Measurements from ENCODE around the gene RAPGEF4.
A peak's percentile ranks its signal among the peaks of the same experiment; 100 is the strongest.
"Not testable (repeated sequence)": the region's sequence is repeated elsewhere in the genome, so short reads cannot be mapped to it uniquely, and the experiment has no call there.

The RAPGEF4 gene

DNA sequence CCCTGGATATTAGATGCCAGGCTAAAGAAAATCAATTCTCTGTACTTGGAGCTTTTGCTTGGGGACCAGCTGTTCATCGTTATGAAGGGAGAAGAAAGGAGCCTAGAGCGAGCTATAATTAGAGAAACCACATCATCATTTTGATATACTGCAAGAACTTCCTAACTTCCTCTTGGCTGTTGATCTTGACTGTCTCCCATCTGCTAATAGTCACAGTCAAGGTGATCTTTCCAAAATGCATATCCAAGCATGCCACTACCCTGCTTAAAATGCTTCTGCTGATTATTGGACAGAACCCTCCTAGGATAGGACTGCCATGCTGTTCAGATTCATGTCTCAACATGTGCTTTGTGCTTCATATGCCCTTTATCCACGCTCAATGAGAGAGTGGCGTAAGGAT is 54.8 kb downstream of the RAPGEF4 start:
- Histone ChIP-seq H4K8ac (ENCODE audit: low read depth, low read length) (no peak overlapping the region), H2AK5ac (ENCODE audit: low read depth, low read length) (no peak overlapping the region), H3K4me3 (ENCODE audit: low read length in 2 of 2) (no peak overlapping the region), H3K36me3 (replicated peaks in 1 of 2; ENCODE audit: control insufficient read depth in 2 of 2, insufficient read depth in 2 of 2, low read length in 2 of 2) (no peaks in the 10 kb centered on the region), H4K91ac (ENCODE audit: low read depth, low read length, poor library complexity) (no peak overlapping the region), H2BK5ac (ENCODE audit: low read length) (no peak overlapping the region), H3K9ac (ENCODE audit: low read depth, low read length, poor library complexity) (no peak overlapping the region), H3K18ac (ENCODE audit: low read length) (no peak overlapping the region), H3K27me3 (ENCODE audit: control insufficient read depth in 3 of 3, insufficient read depth in 3 of 3, low read depth in 1 of 3, low read length in 3 of 3) (peaks cover 0 to 3% (median 0%) of the 10 kb centered on the region in 3 experiments), H3K4me2 (ENCODE audit: insufficient read depth, low read length, poor library complexity, severe bottlenecking) (no peak overlapping the region), H3K4me1 (ENCODE audit: control insufficient read depth in 2 of 2, insufficient read depth in 1 of 2, low read depth in 1 of 2, low read length in 2 of 2) (no peaks in the 10 kb centered on the region), H3K4ac (ENCODE audit: low read length) (no peak overlapping the region), H2BK120ac (ENCODE audit: low read depth, low read length) (no peak overlapping the region), H3K14ac (ENCODE audit: low read length) (no peak overlapping the region), H3K23ac (ENCODE audit: low read depth, low read length, poor library complexity) (no peak overlapping the region), H2BK15ac (ENCODE audit: low read length) (no peak overlapping the region), H3K79me1 (ENCODE audit: low read depth, low read length) (no peaks in the 10 kb centered on the region), H3K9me3 (replicated peaks in 1 of 2; ENCODE audit: control insufficient read depth in 2 of 2, insufficient read depth in 1 of 2, low read depth in 1 of 2, low read length in 2 of 2) (no peaks in the 10 kb centered on the region), H2BK12ac (ENCODE audit: low read length) (no peak overlapping the region), H2AFZ (ENCODE audit: low read length) (no peak overlapping the region), H3K27ac (replicated peaks; ENCODE audit: low read length) (no peak overlapping the region)
- DNase-seq (ENCODE audit: low spot score): no peak
- no CpG with 5 or more reads among the region's 4 CpGs for WGBS, 2 donors (ENCODE audit: extremely low coverage in 2 of 2, insufficient read length in 2 of 2, insufficient replicate concordance in 1 of 2)

DNA sequence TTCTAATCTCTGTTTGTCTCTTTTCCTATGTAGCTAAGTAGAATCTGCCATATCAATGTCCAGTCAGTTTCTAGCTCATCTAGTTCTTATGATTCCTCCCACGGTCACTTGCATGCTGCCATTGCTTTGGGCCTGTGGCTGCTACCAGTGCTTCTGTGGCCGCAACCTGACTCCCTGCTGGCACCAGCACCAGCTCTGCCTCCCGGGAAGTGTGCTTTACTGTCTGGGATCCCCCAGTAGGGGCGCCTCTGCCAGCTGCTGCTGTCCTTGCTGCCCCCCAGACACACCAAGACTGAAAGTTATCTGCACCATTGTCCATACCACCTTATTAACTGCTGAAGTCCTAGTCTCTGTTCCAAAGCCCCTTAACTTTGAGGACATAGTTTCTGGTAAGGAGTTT is 56.3 kb downstream of the RAPGEF4 start:
- H3K9me3 ChIP-seq (replicated peaks in 1 of 2; ENCODE audit: control insufficient read depth in 2 of 2, insufficient read depth in 1 of 2, low read depth in 1 of 2, low read length in 2 of 2): no peaks in the 10 kb centered on the region
- no peaks in the 10 kb centered on the region for H3K4me1 ChIP-seq (ENCODE audit: control insufficient read depth in 2 of 2, insufficient read depth in 1 of 2, low read depth in 1 of 2, low read length in 2 of 2)
- no peak overlapping the region for H4K8ac ChIP-seq (ENCODE audit: low read depth, low read length)
- H4K91ac ChIP-seq (ENCODE audit: low read depth, low read length, poor library complexity): no peak overlapping the region
- H3K4me2 ChIP-seq (ENCODE audit: insufficient read depth, low read length, poor library complexity, severe bottlenecking): no peak overlapping the region
- H3K4ac ChIP-seq (ENCODE audit: low read length): no peak overlapping the region
- no peaks in the 10 kb centered on the region for H3K79me1 ChIP-seq (ENCODE audit: low read depth, low read length)
- H2BK12ac ChIP-seq (ENCODE audit: low read length): no peak overlapping the region
- no peak for DNase-seq (ENCODE audit: low spot score)
- H3K18ac ChIP-seq (ENCODE audit: low read length): peak overlapping the region; percentile 13
- H2BK120ac ChIP-seq (ENCODE audit: low read depth, low read length): no peak overlapping the region
- H3K27ac ChIP-seq (replicated peaks; ENCODE audit: low read length): no peak overlapping the region
- H2AFZ ChIP-seq (ENCODE audit: low read length): no peak overlapping the region
- H2AK5ac ChIP-seq (ENCODE audit: low read depth, low read length): no peak overlapping the region
- H2BK15ac ChIP-seq (ENCODE audit: low read length): no peak overlapping the region
- no peaks in the 10 kb centered on the region for H3K36me3 ChIP-seq (replicated peaks in 1 of 2; ENCODE audit: control insufficient read depth in 2 of 2, insufficient read depth in 2 of 2, low read length in 2 of 2)
- no peak overlapping the region for H3K4me3 ChIP-seq (ENCODE audit: low read length in 2 of 2)
- H3K14ac ChIP-seq (ENCODE audit: low read length): no peak overlapping the region
- H3K9ac ChIP-seq (ENCODE audit: low read depth, low read length, poor library complexity): no peak overlapping the region
- H3K23ac ChIP-seq (ENCODE audit: low read depth, low read length, poor library complexity): no peak overlapping the region
- H3K27me3 ChIP-seq (ENCODE audit: control insufficient read depth in 3 of 3, insufficient read depth in 3 of 3, low read depth in 1 of 3, low read length in 3 of 3): peaks cover 0 to 3% (median 0%) of the 10 kb centered on the region in 3 experiments
- no peak overlapping the region for H2BK5ac ChIP-seq (ENCODE audit: low read length)
- WGBS, 2 donors (ENCODE audit: extremely low coverage in 2 of 2, insufficient read length in 2 of 2, insufficient replicate concordance in 1 of 2): no CpG with 5 or more reads among the region's 4 CpGs

GRCh38 chr2:172792711-172793110 is 57.1 kb downstream of the RAPGEF4 start:
- H3K23ac ChIP-seq (ENCODE audit: low read depth, low read length, poor library complexity): no peak overlapping the region
- H3K79me1 ChIP-seq (ENCODE audit: low read depth, low read length): no peaks in the 10 kb centered on the region
- no peak overlapping the region for H4K91ac ChIP-seq (ENCODE audit: low read depth, low read length, poor library complexity)
- H3K9ac ChIP-seq (ENCODE audit: low read depth, low read length, poor library complexity): no peak overlapping the region
- no peak overlapping the region for H3K4me2 ChIP-seq (ENCODE audit: insufficient read depth, low read length, poor library complexity, severe bottlenecking)
- DNase-seq (ENCODE audit: low spot score): no peak
- no peaks in the 10 kb centered on the region for H3K4me1 ChIP-seq (ENCODE audit: control insufficient read depth in 2 of 2, insufficient read depth in 1 of 2, low read depth in 1 of 2, low read length in 2 of 2)
- H3K36me3 ChIP-seq (replicated peaks in 1 of 2; ENCODE audit: control insufficient read depth in 2 of 2, insufficient read depth in 2 of 2, low read length in 2 of 2): no peaks in the 10 kb centered on the region
- no peak overlapping the region for H3K4ac ChIP-seq (ENCODE audit: low read length)
- peaks cover 0 to 3% (median 0%) of the 10 kb centered on the region in 3 experiments for H3K27me3 ChIP-seq (ENCODE audit: control insufficient read depth in 3 of 3, insufficient read depth in 3 of 3, low read depth in 1 of 3, low read length in 3 of 3)
- H3K9me3 ChIP-seq (replicated peaks in 1 of 2; ENCODE audit: control insufficient read depth in 2 of 2, insufficient read depth in 1 of 2, low read depth in 1 of 2, low read length in 2 of 2): no peaks in the 10 kb centered on the region
- H4K8ac ChIP-seq (ENCODE audit: low read depth, low read length): no peak overlapping the region
- no peak overlapping the region for H2BK12ac ChIP-seq (ENCODE audit: low read length)
- no peak overlapping the region for H3K14ac ChIP-seq (ENCODE audit: low read length)
- H3K4me3 ChIP-seq (ENCODE audit: low read length in 2 of 2): no peak overlapping the region
- H2AFZ ChIP-seq (ENCODE audit: low read length): no peak overlapping the region
- no peak overlapping the region for H2BK5ac ChIP-seq (ENCODE audit: low read length)
- H2AK5ac ChIP-seq (ENCODE audit: low read depth, low read length): no peak overlapping the region
- H2BK120ac ChIP-seq (ENCODE audit: low read depth, low read length): no peak overlapping the region
- no peak overlapping the region for H2BK15ac ChIP-seq (ENCODE audit: low read length)
- H3K27ac ChIP-seq (replicated peaks; ENCODE audit: low read length): no peak overlapping the region
- no peak overlapping the region for H3K18ac ChIP-seq (ENCODE audit: low read length)

GRCh38 chr2:172803308-172803707 is 67.7 kb downstream of the RAPGEF4 start:
- H3K18ac ChIP-seq (ENCODE audit: low read length); H3K14ac ChIP-seq (ENCODE audit: low read length): not testable (repeated sequence)

More at GRCh38 chr2:172803308-172803707, 67.7 kb downstream of the RAPGEF4 start:
- H3K79me1 ChIP-seq (ENCODE audit: low read depth, low read length); H3K4me3 ChIP-seq (ENCODE audit: low read length in 2 of 2); H3K23ac ChIP-seq (ENCODE audit: low read depth, low read length, poor library complexity); H2BK120ac ChIP-seq (ENCODE audit: low read depth, low read length); H3K27ac ChIP-seq (replicated peaks; ENCODE audit: low read length); H2BK12ac ChIP-seq (ENCODE audit: low read length); H2AFZ ChIP-seq (ENCODE audit: low read length); H4K91ac ChIP-seq (ENCODE audit: low read depth, low read length, poor library complexity); H3K4ac ChIP-seq (ENCODE audit: low read length); H4K8ac ChIP-seq (ENCODE audit: low read depth, low read length); DNase-seq (ENCODE audit: low spot score); H3K4me1 ChIP-seq (ENCODE audit: control insufficient read depth in 2 of 2, insufficient read depth in 1 of 2, low read depth in 1 of 2, low read length in 2 of 2); H3K36me3 ChIP-seq (replicated peaks in 1 of 2; ENCODE audit: control insufficient read depth in 2 of 2, insufficient read depth in 2 of 2, low read length in 2 of 2); H2BK5ac ChIP-seq (ENCODE audit: low read length); H3K9me3 ChIP-seq (replicated peaks in 1 of 2; ENCODE audit: control insufficient read depth in 2 of 2, insufficient read depth in 1 of 2, low read depth in 1 of 2, low read length in 2 of 2); H2BK15ac ChIP-seq (ENCODE audit: low read length); H3K27me3 ChIP-seq (ENCODE audit: control insufficient read depth in 3 of 3, insufficient read depth in 3 of 3, low read depth in 1 of 3, low read length in 3 of 3); H2AK5ac ChIP-seq (ENCODE audit: low read depth, low read length); H3K9ac ChIP-seq (ENCODE audit: low read depth, low read length, poor library complexity); H3K4me2 ChIP-seq (ENCODE audit: insufficient read depth, low read length, poor library complexity, severe bottlenecking): not testable (repeated sequence)
- no CpG with 5 or more reads among the region's 1 CpG for WGBS, 2 donors (ENCODE audit: extremely low coverage in 2 of 2, insufficient read length in 2 of 2, insufficient replicate concordance in 1 of 2)
